Measurements from ENCODE around the gene YBX1.
"Not testable (repeated sequence)": the region's sequence is repeated elsewhere in the genome, so short reads cannot be mapped to it uniquely, and the experiment has no call there.

YBX1 gene

DNA sequence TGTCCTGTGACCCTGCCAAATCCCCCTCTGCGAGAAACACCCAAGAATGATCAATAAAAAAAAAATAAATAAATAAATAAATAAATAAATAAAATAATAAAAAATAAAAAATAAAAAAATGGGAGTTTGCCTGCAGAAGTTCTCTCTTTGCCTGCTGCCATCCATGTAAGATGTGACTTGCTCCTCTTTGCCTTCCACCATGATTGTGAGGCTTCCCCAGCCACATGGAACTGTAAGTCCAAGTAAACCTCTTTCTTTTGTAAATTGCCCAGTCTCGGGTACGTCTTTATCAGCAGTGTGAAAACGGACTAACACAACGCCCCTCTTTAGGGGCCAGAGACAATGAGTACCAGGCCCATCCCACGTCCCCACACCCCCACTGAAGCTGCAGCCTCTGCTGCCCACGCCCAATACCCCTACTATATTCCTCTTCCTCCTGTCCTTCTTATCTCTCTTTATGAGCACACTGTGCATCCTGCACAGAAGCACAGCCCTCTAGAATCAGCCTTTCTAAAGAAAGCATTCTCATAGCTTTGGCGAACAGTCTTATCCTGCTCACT is 69.4 kb downstream of the YBX1 start:
- FAIRE-seq, result not testable (repeated sequence)

DNA sequence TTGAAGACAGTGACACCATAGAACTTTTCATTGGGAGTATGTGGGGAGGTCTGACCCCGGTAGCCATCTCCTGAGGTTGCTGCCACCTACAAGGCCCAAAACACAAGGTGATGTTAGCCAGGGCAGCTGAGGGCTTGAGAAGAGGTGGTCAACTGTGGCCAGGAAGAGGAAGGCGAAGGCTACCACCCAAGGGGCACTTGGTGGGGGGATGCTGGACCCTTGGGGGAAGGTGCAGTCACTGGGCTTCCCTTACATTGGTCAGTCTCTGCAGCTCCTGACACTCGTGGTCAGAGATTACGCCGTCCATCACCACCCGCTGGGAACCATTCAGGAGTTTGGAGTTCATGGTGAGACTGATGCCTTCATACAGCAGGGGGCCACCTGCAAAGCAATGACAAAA is 70.1 kb downstream of the YBX1 start:
- FAIRE-seq, result no peak

DNA sequence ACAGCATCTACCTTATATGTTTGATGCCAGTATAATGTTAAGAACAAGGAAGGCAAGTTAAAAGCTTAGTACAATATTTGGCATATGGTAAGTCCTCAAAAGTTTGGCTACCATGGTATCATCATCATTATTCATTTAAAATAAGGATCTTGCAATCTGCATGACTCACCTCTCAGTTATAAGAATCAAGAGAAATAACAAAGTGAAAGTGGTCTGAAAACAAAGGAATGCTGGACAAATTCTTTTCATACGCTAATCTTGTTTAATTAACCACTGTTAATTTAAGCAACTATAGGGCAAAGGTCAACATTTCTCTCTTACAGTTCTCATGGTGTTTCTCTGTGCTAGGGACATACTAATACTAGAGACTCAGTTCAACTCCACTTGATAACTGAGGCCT is 70.9 kb downstream of the YBX1 start:
- no peak for FAIRE-seq

Data from G401.6 (cell line).